NCI-H345 treated with DMSO at 0.1 percent for 48 hours (cell line): ENCODE measurements around the gene DLX5.

ENCODE experiments used
- DNase-seq: peaks from one replicate; lab custom pipeline; 2025; ENCODE audit not compliant: unreplicated experiment; lab: John Stamatoyannopoulos, UW

Gene DLX5

DNA sequence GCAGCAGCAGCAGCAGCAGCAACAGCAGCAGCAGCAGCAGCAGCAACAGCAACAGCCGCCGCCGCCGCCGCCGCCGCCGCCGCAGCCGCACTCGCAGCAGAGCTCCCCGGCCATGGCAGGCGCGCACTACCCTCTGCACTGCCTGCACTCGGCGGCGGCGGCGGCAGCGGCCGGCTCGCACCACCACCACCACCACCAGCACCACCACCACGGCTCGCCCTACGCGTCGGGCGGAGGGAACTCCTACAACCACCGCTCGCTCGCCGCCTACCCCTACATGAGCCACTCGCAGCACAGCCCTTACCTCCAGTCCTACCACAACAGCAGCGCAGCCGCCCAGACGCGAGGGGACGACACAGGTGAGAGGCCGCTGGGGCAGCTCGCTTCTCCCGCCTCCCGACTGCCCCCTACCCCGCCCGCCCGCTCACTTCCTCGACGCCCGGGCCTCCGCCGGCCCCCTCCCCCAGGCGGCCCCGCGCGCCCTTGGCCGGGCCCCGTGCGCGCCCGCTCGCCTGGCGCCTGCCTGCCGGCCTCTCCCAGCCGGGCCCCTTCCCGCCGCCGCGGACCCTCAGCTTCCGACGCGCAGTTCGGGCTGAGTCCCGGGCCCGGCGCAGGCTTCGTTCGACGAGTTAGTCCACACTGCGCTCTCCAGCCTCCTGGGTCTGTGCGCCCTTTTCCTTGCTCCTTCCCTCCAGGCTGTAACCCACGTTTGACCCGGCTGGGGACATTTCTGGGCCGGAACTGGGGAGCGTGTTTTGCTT is 18.4 kb downstream of the DLX5 start:
- peak; percentile 16 for DNase-seq

- DNase-seq, result peak; percentile 92
These were observed 19.2 kb downstream of the DLX5 start, which contains the start of gene DLX6 for GRCh38 chr7:97005183-97006054. Gene DLX6, plus strand, starts transcription at chr7:97005553. Its CDS starts 425 bp downstream, at chr7:97005978.

DNA sequence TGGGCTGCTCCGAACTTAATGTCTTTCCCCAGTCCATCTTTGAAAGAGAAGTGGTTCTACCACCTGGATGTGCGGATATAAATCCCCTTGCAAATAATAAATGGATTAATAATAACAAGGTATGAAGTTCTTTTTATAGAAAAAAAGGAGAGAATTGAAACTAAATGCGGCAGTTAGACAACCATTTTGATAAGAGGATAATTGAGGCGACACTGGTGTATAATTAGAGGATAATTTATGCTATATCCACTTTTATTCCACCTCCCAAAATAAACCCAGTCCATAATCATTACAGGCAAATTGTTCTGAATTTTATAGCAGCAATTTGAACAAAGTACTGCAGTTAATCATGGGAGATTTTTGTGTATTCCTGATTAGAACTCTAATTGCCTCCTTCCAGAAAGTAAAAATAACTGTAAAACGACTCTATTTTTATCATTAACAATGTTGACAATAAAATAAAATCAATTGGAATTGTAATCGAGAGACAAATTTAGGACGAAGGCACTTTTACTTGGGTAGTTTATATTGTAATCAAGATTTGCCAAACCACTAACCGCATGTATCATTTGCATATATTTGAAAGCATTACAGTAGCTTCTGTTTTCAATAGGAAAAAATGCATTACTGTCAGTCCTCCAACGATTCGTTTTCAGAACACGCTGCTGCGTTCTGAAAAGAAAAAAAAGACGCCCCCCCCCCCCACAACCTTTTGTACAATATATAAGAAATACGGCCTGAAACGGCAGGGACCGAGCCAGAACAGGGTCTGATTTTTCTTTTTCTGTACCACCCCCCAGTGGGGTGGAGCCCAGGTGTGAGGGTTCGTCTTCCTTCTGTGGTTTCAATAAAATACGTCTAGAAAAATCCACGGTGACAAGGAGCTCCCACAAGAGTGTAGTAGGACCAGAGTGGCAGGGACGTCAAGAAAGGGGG is 20.1 kb downstream of the DLX5 start:
- peak; percentile 84 for DNase-seq

DNA sequence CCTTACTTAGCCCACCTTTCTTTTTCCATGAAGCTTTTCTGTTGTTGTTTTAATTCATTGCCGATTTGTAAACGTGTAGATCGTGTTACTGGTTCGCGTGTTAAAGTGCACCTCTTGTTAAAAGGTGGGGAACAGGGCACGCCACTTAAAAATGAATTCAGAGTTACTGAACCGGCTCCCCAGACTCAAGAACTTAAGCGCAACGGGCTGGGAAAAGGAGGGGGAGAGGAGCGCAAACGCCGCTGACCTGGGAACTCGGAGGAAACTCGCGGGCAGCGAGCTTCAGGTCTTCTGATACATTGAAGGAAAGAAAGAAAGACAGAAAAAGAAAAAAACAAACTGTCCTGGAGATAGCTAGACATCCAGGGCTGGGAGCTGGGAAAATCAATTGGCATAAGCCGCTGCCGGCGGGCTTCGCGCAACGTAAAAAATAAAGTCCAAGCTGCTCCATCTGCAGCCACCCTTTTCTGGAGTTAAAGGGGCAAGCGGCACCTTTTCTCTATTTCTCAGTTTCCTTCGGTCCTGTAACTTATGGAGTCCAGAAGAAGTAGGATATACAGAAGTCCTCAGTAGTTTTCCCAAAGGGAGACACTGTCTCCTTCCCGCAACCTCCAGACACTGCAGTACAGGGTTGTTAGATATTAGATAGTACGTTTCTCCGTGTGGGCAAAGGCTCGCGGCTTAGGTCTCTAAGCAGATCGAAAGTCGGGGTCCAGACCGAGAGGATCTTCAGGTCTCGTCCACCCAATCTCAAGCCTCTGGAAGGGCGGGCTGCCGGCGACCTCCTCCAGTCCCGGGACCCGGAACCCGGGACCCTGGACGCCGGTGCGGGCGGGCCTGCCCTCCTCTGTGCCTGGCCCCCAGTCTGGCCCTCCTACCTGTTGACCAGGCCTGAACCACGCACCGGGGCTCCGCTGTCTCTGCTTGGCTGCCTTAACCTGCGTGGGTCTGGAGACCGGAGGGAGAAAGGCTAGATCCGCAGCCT is 21.1 kb downstream of the DLX5 start:
- peak; percentile 77 for DNase-seq

GRCh38 chr7:97002555-97003261 is 21.9 kb downstream of the DLX5 start:
- DNase-seq, result peak; percentile 50

DNA sequence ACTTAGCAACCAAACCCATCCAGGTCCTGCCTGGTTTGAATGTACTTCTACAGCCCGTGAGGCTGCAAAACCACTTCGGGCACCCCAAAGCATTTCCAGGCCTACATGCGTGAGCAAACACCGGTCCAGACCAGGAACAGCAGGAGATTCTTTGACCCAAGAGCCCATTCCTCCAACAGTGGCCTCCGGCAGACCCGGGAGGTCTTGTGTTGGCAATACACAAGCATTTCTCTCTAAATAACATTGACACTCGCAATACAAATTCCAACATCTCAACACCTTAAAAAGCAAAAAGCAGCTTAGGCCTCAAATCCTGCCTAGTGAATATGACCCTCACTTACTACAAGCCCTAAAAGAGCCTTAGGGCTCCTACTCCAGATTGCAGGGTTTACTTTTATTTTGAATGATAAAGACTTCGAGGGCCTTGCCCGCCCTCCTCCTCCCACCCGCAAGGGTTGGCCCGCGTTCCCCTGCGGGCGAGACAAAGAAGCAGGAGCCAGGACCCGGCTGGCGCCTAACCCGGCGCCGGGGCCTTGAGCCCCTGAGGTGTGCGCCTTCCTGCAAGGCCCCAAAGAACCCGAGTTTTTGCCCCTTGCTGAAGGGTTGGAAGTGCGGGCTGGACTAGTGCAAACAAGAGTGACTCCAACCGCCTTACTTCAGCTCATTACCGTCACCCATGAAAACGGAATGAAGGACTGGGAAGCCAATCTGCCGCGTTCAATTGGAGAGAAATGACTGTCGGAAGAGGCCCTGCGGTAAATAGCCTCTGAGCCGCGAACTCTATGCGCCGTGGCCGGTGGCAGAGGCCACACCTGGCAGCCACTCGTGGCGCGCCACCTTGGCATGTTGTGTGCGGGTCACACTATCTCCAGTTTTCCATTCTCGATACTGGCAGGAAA is 22.7 kb downstream of the DLX5 start:
- no peak for DNase-seq

GRCh38 chr7:97001221-97001620 is 23.4 kb downstream of the DLX5 start:
- no peak for DNase-seq

GRCh38 chr7:96998744-96999143 is 25.9 kb downstream of the DLX5 start:
- no peak for DNase-seq

- no peak for DNase-seq
These were observed 26.3 kb downstream of the DLX5 start for GRCh38 chr7:96998333-96998732.

DNA sequence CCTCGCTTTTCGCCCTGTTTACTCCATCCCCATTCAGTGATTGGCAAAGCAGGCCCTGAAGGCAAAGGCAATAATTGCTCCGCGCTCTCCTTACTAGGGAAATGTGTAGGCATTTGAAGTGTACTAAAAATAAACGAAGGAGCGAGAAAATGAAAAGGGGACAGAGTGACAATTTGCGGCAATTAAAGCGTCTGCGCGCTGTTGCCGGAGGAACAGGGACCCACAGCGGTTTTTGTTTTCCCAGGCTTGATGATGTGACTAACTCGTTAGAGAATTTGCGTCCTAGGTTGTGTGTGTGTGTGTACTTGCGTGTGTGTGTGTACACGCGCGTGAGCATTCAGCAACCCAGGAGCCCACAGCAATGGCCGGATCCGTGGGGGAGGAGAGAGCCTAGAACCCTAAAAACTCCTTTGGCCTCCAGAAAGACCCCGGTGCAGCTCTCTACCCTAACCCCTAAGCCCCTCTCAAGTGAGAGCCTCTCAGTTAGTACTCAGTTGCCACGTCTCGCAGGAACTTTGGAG is 27.1 kb downstream of the DLX5 start:
- DNase-seq, result no peak

DNA sequence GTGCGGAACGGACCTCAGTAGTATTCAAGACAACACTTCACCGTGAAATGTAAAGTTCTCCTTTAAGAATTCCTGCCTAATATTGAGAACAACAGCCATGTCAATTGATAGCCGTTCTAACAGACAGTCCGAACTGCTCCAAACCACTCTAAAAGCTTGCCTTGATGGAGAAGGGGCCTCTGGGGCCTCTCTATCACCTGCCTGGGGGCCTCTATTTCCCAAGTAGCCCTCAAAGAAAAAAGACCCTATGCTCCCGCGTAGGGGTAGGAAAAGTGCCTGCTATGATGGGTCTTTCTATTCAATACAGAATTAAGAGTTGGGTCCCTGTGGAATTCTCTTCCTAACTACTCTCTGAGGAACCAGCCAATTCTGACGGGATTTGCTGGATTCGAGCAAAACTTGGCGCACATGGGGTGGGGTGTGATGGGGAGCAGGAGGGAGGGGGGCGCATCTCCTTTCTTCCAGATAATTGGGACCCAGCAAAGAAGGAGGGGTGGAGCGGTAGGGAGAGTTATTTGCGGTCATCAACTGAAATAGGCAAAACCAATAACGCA is 27.6 kb downstream of the DLX5 start:
- no peak for DNase-seq

DNA sequence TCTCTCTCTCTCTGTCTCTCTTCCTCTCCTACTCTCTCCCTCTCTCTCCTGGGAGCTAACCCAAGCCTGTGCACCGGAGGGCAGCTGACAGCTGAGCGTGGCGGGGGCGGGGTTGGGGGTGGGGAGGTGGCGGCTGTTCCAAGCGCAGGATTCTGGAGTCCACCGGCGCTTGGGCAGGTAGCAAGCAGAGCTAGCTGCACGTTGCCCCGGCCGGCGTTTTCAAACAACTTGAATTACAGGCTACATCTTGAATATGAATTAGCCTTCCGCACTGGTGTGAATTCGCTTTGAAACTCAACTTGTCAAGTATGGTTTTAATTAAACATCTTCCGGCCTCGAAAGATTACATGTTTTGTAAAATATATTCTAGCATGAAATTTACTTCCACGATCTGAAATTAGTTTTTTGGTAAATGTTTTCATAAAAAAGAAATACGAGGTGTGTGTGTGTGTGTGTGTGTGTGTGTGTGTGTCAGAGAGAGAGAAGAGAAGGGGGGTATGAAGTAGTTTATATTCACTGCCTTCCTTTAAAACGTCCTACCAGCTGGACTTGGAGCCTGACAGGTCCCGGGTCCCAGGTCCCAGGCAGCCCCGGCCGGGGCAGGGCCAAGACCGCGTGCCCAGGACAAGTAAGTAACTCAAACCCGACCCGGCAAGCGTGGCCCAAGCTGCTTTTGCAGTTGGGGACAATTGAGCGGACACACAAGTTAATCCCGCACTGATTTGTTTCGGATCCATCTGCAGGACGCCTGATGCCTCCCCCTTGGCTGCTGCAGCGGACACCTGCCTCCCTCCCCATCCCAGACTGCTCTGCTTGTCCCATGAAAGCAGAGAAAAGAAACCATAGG is 28.3 kb downstream of the DLX5 start:
- no peak for DNase-seq

- no peak for DNase-seq
These were observed 29.1 kb downstream of the DLX5 start for GRCh38 chr7:96995406-96996110.

DNA sequence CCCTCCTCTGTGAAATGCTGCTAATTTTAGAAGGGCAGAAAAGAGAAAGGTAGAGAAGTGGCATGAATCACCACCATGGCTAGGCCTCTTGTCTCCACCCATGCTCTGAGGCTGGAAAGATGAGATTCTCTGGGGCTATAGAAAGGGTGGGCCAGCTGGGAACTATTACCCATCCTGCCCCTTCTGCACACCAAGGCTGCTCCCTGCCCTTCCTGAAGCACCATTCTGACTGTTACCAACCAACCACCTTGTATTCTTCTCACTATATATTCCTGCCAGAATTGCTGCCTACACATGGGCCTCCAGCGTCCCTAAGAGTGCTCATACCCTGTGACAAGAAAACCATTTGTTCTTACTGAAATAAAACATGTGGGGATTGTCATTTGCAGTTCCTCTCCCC is 30.7 kb downstream of the DLX5 start:
- DNase-seq, result no peak

DNA sequence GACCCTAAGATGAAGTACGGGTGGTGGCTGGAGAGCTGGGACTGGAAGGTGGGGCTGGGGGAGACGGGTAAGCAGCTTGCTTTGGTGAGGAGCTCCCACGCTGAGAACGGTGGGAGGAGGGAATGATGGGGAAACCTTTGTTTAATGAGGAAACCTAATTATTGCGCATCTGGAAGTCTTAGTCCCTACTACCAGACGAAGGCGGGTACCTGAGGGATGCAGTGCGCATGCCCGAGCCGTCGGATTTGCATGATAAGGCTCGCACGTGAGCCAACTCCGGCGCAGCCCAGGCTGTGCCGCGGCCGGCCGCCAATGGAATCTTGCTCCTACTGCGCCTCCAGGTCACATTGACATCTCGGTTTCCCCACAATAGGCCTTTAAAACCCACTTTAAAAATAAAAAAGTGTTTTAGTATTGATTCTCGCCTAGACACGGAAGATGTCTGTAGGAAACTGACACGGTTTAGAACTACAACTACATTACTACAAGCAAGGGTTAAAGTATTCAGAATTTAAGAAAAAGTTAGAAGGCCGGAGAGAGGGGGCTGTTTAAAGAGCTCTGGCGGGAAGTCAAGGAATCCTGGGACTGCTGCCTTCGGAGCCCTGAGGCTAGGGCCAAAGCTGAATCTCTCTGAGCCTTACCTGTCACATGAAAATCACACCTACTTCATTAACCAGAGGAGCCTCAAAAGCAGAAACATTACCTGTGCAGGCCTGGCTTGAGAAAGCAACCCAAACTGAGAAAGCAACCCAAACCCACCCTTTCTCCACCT is 31.4 kb downstream of the DLX5 start:
- no peak for DNase-seq
